Tibial nerve (tissue), 4 donors: Measurements from ENCODE around the gene CYP20A1.

Experiments
- EP300 ChIP-seq, 2 donors: sonication (generic); formaldehyde crosslinking; IDR thresholded peaks; one replicate each; pipeline ENCODE4 v1.6.1; 2017; ENCODE audit warnings: antibody characterized with exemption in 2 of 2, mild to moderate bottlenecking in 1 of 2
- TF ChIP-seq, protein P1 (sequence below), 5 experiments: fragments of 200-600 bp in 3 of 5; fragments of 450-650 bp in 2 of 5; sonication (generic) in 3 of 5; IDR thresholded peaks; one replicate each; pipeline ENCODE4 v1.5.1; 2016 to 2019; ENCODE audit warnings: antibody characterized with exemption in 5 of 5, mild to moderate bottlenecking in 3 of 5, moderate library complexity in 2 of 5

DNA sequence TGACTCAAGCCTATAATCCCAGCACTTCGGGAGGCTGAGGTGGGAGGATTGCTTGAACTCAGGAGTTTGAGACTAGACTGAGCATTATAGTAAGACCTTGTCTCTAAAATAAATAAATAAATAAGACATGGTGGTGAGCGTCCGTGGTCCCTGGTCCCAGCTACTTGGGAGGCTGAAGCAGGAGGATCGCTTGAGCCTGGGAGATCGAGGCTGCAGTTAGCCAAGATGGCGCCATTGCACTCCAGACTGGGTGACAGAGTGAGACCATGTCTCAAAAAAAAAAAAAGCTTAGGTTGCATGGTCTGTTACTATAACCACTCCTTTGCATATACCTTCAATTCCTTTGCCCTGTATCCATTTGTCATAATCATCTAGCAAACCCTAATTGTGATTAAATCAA lies 3.7 kb downstream of the CYP20A1 start:
- TF ChIP-seq EP300 (IDR thresholded peaks at IDR 0.05) = no peak
- TF ChIP-seq, protein P1, sequence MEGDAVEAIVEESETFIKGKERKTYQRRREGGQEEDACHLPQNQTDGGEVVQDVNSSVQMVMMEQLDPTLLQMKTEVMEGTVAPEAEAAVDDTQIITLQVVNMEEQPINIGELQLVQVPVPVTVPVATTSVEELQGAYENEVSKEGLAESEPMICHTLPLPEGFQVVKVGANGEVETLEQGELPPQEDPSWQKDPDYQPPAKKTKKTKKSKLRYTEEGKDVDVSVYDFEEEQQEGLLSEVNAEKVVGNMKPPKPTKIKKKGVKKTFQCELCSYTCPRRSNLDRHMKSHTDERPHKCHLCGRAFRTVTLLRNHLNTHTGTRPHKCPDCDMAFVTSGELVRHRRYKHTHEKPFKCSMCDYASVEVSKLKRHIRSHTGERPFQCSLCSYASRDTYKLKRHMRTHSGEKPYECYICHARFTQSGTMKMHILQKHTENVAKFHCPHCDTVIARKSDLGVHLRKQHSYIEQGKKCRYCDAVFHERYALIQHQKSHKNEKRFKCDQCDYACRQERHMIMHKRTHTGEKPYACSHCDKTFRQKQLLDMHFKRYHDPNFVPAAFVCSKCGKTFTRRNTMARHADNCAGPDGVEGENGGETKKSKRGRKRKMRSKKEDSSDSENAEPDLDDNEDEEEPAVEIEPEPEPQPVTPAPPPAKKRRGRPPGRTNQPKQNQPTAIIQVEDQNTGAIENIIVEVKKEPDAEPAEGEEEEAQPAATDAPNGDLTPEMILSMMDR (IDR thresholded peaks at IDR 0.05) = no peak
